ENCODE data around the gene ATP2B2.
A peak's percentile ranks its signal among the peaks of the same experiment; 100 is the strongest.

Gene ATP2B2

DNA sequence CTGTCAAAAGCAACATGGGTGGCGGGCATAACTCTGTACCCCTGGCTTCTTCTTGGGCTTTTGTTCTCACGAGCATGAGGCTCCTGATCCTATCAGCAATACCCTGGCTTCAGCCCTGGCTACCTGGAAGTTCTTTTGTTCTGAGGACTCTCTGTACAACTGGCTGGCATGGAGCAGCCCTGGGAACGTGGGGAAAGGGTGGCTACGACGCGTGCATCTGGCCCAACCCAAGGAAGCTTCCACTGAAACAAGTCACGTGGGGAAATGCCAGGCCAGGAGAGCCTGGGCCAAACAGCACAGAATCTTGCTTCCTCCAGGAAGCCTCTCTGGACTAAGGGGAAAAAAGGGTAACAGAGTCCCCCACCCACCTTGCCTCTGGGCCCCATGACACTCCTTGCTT, 22.7 kb upstream of the ATP2B2 start:
- no peak for DNase-seq

DNA sequence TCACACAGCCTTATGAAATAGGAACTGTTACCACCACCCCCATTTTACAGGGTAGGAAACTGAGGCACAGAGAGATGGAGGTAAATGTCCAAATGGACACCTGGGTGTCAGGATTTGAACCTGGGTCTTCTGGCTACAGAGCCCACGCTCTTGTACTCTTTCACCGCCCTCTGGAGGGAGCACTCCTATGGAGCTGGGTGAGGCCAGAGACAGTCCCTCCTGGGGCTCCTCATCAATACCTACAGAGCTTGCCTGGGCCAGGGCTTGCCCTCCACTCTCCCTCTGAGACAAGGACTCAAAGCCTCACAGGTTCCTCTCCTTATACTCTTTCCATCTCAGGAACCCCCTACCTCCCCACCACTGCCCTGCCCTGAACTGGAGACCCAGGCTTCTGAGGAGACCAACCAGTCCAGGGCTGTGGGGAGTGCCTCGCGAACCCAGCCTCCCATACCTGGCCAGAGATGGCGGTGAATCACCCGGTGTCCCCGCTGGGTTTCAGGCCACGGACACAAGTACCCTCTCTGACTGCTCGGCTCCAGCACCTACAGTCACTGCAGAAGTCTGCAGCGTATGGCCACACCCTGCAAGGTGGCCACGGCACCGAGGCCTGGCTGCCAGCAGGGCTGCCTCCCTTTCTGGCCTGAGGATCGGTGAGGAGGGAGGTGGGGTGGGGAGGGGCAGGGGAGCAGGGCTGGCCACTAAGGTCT, 22.1 kb upstream of the ATP2B2 start:
- DNase-seq: no peak

GRCh38 chr3:10526366-10526765, 21.0 kb upstream of the ATP2B2 start:
- DNase-seq: no peak

DNA sequence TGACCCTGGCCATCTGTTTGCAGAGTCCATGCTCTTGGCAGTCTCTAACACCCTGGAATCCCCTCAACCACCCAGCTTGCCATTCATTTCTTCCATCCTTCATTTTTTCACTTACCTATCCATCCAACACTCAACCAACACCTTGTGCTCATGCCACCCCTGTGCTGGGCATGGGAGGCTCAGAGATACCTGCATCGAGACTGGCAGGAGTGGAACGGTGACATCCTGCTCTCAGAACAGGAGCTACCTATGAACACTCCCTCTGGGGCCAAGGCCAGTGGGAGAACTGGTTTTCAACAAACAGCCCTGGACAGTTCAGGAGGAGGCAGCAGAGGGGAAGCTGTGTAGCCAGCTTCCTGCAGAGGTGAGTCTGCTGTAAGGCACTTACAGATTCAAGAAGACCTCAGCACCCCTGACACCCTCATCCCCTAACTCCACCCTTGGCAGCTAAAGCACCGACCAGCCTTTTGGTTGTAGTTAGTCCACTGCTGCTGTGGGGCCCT, 19.5 kb upstream of the ATP2B2 start:
- DNase-seq: no peak

GRCh38 chr3:10524270-10524669, 18.9 kb upstream of the ATP2B2 start:
- no peak for DNase-seq

DNA sequence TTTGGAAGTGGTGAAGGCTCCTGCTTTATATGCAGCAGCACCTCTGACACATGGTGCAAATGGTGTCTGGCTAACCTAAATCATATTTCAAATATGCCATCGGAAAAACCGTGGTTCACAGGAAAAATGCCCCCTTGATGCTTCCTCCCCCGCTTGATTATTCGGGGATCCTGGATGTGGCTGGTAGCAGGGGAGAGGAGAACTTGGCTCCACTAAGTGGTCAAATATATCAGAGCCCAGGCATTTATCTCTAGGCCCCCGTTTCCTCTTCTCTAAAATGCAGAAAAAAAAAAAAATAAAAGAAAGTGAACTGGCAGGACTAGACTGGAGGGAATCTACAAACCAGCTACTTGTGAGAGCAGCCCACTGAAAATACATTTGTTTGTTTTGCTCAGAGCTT, 18.2 kb upstream of the ATP2B2 start:
- DNase-seq: no peak

GRCh38 chr3:10522646-10523303, 17.4 kb upstream of the ATP2B2 start:
- DNase-seq: no peak

DNA sequence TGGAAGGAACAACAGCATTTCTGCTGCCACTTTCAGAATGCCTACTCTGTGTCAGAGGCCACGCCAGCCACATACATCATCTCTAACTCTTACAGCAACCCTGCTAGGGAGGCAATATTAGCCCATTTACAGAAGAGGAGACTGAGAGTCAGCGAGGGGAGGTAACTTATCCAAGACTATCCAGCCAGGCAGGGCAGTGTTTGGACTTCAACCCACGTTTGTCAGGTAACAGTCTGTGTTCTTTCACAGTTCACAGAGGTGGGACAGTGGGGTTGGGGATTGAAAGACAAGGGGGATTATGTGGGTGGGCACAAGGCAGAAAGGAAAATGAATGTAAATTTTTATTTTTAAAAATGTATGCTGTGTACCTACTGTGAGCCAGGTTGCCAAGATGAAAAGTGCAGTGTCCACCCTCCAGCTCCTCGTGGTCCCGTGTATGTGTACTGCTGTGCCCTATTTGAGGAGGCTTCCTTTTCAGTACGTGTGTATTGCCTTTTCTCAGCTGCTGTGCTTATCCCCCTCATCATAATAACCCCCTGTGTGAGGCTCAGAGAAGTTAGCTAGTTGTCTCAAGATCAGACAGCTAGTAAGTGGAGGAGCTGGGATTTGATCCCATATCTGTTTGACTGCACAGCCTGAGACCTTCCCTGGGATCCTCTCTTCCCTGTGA, 16.5 kb upstream of the ATP2B2 start:
- DNase-seq: no peak

GRCh38 chr3:10520072-10520471, 14.7 kb upstream of the ATP2B2 start:
- no peak for DNase-seq

- DNase-seq: no peak
Measured at GRCh38 chr3:10519236-10519635, 13.8 kb upstream of the ATP2B2 start.

GRCh38 chr3:10518506-10519150, 13.2 kb upstream of the ATP2B2 start:
- DNase-seq: no peak

GRCh38 chr3:10517627-10518026, 12.2 kb upstream of the ATP2B2 start:
- no peak for DNase-seq

DNA sequence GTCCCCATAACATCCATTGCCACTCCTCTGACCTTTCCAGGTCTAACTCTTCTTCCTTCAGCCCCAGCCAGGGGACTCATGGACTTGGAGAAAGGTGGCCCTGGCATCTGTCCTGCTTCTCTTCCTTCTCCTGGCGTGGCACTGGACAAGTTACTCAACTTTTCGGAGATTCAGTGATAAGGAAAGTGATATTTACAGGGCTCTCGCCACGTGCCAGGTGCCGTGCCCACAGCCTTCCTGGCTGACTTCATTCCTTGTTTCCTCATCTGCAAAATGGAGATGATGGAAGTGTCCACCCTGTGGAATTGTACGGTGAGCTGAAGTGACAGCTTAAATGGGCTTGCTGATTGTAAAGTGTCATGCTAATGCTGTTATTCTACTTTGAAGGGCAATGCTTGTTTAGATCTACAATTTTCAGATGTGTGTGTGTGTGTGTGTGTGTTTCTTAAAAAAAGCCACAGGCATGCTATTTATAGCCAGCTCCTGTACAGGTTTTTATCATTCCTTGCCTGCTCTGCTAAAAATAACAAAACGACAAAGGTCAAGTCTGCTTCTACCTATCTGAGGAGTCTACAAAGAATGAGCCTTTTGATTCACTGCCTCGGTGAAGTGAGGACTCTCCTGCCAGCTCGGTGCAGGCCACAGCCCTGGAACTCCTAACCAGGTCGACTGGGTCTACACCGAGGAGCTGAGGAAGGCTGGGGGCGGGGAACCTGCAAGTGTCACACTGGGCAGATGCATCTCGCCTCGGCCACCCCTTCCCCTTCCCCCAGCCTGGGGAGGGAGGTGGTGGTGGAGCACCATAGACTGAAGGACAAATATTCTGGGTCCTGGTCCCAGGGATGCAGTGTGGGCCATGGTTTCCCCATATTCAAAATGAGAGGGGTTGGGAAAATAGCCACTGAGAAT, 11.4 kb upstream of the ATP2B2 start:
- no peak for DNase-seq

- peak; percentile 68 for DNase-seq
Measured at GRCh38 chr3:10515884-10516495, 10.6 kb upstream of the ATP2B2 start.

DNA sequence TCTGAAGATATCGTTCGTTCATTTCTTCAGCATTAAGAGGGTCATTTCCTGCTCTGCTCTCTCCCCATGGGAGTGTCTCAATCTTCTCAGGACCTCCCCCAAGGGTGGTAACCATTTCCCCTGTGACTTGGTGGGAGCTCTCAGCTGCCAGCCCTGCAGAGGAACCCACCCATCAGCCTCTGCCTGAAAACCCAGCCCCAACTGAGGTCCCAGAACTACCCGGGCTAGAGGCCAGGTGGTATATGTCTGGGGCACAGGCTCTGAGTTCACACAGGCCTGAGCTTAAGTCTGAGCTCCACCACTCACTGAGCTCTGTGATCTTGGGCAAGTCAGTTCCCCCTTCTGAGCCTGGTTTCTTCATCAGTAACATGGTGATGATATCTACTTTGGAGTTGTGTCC, 10.0 kb upstream of the ATP2B2 start:
- DNase-seq: no peak

GRCh38 chr3:10514407-10515069, 9.2 kb upstream of the ATP2B2 start:
- DNase-seq: no peak

DNA sequence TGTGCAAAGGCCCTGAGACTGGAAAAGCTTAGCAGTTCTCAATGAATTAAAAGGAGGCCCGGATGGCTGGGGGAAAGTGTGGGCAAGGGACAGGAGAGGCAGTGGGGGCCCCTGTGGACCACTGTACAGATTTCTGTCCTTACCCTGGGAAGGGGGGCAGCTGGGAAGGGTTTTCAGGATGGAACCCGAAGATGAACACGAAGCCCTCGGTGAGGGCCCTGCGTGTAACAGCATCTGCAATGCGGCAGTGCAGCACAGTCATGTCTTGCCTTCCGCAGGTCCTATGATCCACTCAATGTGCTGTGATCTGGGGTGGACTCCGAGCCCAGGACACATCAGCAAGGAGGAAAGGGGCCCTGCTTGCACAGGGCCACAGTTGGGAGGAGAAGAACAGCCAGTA, 7.9 kb upstream of the ATP2B2 start:
- no peak for DNase-seq

DNA sequence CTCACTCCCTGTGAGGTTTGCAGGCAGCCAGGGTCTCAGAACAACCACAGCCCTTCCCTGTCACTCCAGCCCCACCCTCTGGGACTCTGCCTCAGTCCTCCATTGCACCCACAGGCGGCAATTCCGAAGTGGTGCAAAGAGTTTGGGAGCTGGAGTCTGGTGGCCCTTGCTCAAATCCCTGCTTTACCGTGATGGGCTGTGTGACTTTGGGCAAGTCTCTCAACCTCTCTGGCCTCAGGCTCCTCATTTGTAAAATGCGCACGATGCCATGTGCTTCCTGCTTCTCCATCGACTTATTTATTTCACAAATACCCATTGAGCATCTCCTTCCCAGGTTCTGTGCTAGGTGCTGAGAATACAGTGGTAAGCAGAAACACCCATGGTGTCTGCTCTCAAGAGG, 7.3 kb upstream of the ATP2B2 start:
- DNase-seq: no peak

GRCh38 chr3:10511809-10512494, 6.6 kb upstream of the ATP2B2 start:
- no peak for DNase-seq

- no peak for DNase-seq
Measured at GRCh38 chr3:10510743-10511432, 5.5 kb upstream of the ATP2B2 start.
